ENCODE measurements around the gene FOXO4.

Gene FOXO4

DNA sequence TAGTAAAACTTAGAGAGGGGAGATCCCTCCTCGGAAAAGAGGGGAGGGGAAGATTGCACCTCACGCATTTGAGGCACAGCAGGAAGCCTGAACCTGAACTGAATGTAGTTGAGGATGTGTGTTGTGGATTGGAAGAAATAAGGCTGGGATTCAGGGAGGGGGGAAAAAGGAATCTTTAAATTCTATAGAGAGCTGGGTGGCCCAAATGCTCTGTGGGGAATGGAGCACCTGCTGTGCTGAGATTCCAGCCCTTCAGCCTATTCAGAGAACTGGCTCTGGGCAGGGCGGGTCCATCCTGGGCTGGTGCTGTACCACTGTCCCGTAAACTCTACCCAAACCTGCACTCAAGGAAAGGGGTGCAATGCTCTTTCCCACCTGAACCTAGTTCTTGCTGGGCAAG lies 4.1 kb downstream of the FOXO4 start:
- no peak for DNase-seq

- no peak for DNase-seq
Observed at GRCh38 chrX:71100581-71101505, 5.2 kb downstream of the FOXO4 start.

DNA sequence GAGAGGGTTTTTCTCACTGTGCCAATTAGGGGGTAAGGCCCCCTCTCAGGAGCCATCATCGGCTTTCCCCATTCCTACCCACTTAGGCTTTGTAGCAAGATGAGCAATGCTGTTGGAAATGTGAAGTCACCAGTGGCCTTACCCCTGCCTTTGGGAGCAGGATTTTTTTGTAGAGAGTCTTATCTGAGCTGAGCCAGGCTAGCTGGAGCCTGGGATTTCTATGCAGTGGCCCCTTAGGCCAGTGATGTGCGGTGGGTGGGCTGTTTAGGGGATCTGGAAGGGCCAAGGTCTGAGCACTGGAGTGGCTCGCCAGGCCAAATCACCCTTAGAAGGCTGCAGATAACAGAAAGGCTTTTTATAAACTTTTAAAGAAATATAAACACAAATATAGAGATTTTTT lies 6.6 kb downstream of the FOXO4 start:
- peak; percentile 20 for DNase-seq

- peak; percentile 98 for DNase-seq
Observed at GRCh38 chrX:71103110-71103983, 7.7 kb downstream of the FOXO4 start.

DNA sequence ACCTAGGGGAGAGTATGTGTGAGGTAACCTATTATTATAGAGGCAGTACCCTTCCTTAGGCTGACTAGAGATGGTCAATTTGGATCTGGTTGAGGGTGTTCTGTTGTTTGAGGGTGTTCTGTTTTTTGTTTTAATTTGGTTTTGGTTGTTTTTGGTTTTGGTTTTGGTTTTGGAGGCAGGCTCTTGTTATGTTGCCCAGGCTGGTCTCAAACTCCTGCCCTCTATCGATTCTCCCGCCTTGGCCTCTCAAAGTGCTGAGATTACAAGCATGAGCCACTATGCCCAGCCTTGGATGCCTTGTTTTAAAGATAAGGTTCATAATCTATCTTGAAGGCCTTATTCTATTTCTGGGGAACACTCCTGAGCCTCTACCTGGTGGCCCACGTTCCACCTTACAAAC lies 10.0 kb downstream of the FOXO4 start:
- DNase-seq, result no peak

DNA sequence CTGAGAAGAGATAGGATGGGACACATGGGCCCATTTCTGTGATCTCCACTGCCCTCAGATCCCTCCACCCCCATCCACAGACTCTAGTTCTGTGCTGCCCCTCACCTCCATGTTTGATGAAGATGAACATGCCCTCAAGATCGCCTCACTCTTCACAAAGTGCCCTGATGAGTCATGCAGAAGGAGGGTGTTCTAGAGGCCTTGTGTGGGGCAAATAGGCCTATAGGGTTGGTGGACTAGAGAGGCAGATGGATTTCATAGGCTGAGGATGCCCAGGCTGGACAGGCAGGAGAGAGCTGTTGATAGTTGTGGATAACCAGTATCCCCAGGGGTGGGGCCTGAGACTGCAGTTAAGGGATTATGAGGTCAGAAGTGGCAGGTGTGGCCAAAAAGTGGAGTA lies 10.8 kb downstream of the FOXO4 start, which contains the start of gene CXorf65:
Gene CXorf65, minus strand, starts transcription at position 314 of the 400 bp plus-strand sequence. Its CDS starts 184 bp downstream, at position 130.
- DNase-seq, result peak; percentile 22

DNA sequence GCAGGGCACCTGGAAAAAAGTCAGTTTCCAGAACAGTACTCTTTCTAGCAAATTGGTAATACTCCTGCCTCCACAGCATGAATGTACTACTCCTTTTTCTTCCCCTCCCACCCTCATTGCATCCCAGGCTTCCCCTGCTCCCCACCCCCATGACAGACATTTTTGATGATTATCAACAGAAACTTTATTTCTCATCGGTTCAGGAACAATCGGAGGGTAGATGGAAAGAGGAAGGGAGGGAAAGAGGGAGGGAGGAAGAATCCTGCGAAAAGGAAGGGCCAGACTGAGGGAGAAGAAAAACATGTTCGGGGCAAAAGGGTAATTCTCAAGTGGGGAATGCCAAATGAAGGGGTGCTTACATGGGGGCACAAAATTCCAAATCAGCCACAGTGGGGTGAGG lies 11.6 kb downstream of the FOXO4 start:
- DNase-seq, result no peak

- DNase-seq, result peak; percentile 35
Observed at GRCh38 chrX:71107762-71108360, 12.2 kb downstream of the FOXO4 start.

DNA sequence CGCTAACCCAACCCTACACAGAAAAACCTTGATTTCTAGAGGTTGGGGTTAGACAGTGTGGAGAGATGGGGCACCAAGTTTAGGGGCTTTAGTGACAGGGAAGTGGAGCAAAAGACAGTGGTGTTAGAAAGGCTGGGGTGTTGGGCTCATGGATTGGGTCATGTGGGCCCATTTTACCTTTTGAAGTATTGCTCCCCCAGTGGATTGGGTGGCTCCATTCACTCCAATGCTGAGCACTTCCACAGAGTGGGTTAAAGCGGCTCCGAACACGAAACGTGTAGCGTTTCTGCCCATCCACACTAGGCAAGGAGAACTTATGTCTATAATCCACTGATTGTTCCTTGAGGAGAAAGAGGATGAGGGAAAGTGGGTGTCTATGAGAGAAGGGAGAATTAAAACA lies 13.4 kb downstream of the FOXO4 start:
- DNase-seq, result no peak

DNA sequence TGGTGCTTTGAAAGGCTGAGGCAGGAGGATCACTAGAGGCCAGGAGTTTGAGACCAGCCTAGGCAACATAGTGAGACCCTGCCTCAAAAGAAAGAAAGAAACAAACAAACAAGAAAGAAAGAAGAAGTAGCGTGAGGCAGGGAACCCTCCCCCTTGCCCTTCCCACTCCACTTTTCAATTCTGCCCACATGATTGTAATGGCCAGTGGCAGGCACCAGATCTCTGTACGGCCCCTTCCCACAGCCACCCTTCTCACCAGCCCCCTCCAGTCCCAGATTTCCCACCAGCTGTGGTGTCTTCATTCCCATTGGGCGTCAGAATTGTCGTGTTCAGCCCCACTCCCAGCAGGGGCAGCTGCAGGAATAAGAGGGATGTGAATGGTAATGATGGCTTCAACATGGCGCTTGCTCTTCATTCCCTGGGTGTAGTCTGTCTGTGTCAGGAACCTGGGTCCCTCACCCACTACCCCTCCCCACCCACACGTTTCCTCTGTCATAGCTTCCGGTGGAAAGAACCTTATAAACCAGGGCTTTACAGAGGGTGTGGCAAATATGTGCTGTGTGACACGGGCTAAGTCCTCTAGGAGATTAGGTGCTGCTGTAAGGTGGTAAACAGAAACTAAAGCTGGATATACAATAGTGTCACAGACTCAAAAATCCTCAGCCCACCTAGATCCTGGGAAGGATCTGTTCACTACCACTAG lies 15.6 kb downstream of the FOXO4 start, which contains the start of gene IL2RG:
Gene IL2RG, minus strand, starts transcription at position 437 of the 703 bp plus-strand sequence. Its CDS starts 38 bp downstream, at position 399.
- DNase-seq, result peak; percentile 40

DNA sequence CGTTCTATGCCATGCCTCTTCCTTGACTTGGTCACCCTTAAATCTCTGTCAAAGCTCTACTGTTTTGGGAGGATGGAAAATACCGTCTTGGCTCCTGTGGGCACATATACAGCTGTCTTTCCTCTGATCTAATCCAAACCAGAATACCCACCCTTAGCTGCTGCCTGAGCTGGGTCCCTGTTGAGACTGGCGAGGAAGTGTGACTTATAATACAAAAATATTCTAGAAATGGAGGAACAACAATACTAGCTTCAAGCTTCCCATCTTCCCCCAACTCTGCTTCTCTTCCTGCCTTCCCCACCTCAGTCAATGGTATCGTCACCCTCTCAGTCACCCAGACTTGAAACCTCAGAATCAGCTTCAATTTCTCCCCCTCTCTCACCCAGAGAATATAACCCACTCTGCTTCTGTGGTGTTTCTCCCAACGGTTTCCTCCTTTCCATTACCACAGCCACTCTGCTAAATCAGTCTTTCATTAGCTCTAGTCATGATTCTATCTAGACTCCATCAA lies 16.3 kb downstream of the FOXO4 start:
- DNase-seq, result no peak

- DNase-seq, result no peak
Observed at GRCh38 chrX:71117358-71117757, 21.7 kb downstream of the FOXO4 start.

DNA sequence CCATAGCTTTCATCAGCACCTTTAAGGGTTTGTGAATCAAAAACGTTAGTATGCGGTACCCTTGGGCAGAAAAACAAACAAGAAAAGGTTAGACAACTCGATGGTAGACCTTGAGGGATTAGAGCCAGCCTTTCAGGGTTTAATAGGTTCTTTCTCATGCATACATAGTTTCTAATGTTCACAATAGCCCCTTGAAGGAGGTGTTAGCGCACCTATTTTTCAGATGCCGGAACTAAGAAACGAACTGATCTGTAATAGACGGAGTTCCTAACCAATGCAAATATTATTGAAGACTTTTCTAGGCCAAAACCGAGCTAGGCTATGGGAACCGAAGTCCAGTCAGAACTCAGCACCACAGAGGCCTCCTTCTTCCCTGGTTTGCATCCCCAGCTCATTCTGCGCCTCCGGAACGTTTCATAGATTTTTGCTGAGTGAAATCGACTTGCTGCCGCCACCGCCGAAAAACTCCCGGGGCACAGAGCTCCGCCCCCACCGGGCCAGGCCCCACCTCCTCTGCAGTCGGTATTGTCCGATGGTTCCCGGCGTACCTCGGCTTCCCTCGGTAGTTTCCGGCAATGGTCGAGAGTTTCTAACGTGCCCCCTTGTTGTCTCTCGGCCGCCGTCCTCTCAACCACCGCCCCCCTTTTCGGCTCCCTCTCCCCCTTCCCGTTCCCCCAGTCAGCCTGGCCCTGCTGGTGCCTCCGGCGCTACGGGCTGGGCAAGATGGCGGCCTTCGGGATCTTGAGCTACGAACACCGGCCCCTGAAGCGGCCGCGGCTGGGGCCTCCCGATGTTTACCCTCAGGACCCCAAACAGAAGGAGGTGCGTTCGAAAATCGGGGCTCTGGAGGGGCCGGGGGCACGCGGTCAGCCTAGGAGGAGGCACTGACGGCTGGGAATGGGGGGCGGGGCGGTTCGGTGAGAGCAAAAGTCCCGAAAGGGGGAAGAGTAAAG lies 22.7 kb downstream of the FOXO4 start, which contains the start of gene MED12:
Gene MED12, plus strand, starts transcription at position 565 of the 953 bp plus-strand sequence. Its CDS starts 159 bp downstream, at position 724.
- peak; percentile 89 for DNase-seq

DNA sequence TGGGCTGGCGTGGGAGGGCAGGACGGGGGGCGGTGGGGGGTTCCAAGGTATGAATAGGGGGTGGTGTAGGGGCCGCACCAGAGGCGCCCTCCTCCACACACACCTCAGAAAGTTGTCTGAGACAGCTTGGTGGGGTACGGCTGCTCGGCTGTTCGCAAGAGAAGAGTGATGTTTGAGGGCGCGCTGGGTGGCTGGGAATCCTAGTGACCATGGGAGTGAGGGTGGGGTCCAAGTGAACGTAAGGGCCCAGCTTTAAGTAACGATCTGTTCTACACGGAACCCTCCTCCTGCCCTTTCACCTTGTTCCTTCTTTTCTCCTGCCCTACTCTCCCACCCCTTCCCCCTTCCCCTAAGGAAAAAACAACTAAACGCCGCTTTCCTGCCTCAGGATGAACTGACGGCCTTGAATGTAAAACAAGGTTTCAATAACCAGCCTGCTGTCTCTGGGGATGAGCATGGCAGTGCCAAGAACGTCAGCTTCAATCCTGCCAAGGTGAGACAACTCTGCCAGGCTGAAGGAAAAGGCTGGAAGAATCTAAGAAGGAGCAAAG lies 23.4 kb downstream of the FOXO4 start:
- peak; percentile 25 for DNase-seq

DNA sequence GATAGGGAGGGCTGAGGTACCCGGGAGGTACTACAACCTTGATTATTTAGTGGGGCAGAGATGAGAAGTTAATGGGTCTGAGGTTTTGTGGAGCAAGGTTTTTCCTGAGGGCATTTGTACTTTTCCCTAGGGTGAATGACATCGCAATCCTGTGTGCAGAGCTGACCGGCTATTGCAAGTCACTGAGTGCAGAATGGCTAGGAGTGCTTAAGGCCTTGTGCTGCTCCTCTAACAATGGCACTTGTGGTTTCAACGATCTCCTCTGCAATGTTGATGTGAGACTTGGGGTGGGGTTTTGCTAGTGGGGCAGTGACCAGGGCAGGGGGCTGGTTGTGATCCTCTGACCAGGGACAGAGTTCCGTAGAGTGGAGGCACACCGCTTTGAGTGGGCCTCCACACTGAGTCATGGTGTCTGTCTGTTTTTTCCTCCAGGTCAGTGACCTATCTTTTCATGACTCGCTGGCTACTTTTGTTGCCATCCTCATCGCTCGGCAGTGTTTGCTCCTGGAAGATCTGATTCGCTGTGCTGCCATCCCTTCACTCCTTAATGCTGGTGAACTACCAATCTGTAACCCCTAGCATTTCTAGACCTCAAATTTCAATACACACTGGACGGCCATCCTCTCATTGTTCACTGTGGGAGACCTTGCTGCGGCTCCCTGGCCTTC lies 32.6 kb downstream of the FOXO4 start:
- DNase-seq, result no peak

DNA sequence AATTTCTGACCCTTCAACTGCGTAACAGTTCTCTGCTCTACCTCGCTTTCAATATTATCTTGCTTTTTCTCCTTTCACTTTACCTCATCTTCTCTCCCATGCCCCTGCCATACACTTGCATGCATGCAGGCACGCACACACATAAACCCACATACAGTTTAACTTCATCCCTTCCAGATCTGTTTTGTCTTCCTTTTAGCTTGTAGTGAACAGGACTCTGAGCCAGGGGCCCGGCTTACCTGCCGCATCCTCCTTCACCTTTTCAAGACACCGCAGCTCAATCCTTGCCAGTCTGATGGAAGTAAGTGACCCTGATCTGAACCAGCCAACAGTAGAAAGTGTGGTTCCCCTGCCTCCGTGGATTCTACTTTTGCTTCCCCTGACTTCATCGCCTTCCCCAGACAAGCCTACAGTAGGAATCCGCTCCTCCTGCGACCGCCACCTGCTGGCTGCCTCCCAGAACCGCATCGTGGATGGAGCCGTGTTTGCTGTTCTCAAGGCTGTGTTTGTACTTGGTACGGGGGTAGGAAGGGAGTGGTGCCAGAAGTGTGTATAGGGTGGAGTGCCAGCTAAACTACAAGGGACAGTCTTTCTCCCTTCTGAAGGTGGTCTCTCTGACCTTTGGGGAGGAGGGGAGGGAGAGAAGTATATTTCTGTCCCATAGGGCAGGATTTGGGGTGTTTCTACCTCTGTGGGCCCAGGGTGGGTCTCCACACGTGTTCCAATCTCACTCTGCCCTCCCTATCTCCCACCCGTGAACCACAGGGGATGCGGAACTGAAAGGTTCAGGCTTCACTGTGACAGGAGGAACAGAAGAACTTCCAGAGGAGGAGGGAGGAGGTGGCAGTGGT lies 33.5 kb downstream of the FOXO4 start:
- peak; percentile 72 for DNase-seq

GRCh38 chrX:71131510-71131909 lies 35.9 kb downstream of the FOXO4 start:
- DNase-seq, result no peak

- DNase-seq, result no peak
Observed at GRCh38 chrX:71140440-71140839, 44.8 kb downstream of the FOXO4 start.

DNA sequence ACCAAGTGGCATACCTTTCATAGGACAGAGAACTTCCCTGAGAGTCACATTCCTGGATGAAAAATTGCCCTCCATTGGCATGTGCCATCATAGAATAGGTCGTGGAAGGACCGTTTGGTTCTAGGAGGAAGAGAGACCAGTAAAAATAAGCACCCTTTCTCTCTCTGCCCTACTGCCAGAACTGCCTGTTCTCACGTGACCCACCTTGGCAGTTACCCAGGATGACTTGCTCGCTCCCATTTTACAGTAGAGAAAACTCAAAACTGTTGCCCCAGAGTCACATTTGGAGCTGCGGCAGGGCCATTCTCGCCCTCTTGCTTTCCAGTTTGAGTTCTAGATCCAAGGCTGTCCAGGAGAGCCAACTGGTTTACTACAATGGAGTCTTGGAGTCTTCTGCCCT lies 47.9 kb downstream of the FOXO4 start:
- DNase-seq, result no peak

All from NCI-H82 (cell line).